GM10248 (cell line): ENCODE data around the gene BCKDHB.
"Not testable (repeated sequence)": the region's sequence is repeated elsewhere in the genome, so short reads cannot be mapped to it uniquely, and the experiment has no call there.

Experiments used
- CTCF ChIA-PET: fragments of 300-600 bp; sonication (Branson Sonifier 250); formaldehyde crosslinking; extraction: SDS; loops from one replicate; lab custom pipeline; 2021; ENCODE audit warnings: antibody characterized with exemption; lab: Yijun Ruan, JAX
- POLR2A ChIA-PET: fragments of 350-650 bp; sonication (Branson Sonifier 250); formaldehyde crosslinking; extraction: SDS; loops from one replicate; lab custom pipeline; 2020; ENCODE audit warnings: antibody characterized with exemption; lab: Yijun Ruan, JAX
- DNase-seq: peaks from one replicate; pipeline ENCODE4 v3.0.0; 2012; ENCODE audit errors: extremely low spot score
- TF ChIP-seq, protein P1 (sequence below): IDR thresholded peaks from 2 replicates; pipeline ENCODE4 v1.5.1; 2012; ENCODE audit warnings: mild to moderate bottlenecking, low read depth; ENCODE audit errors: extremely low read depth, missing control alignments, control extremely low read depth

Gene BCKDHB

DNA sequence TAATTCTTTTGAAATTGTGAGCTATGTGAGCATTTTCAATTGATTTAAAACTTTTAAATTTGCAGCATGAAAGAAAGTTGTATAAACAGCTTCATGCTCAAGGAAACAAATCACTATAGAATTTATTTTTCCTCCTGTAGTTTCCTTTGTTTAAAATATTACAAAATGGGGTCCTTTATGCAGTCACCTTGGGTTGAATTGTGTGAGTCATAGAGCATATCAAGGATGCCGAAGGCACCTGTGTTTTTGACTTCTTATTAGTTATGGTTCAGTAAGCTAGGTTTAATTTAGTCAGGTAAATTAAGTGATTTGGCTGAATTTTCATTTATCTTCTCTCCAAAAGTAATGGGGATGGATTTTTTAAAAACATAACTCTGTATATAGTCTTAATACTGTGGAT, 96.8 kb downstream of the BCKDHB start:
- TF ChIP-seq, protein P1, sequence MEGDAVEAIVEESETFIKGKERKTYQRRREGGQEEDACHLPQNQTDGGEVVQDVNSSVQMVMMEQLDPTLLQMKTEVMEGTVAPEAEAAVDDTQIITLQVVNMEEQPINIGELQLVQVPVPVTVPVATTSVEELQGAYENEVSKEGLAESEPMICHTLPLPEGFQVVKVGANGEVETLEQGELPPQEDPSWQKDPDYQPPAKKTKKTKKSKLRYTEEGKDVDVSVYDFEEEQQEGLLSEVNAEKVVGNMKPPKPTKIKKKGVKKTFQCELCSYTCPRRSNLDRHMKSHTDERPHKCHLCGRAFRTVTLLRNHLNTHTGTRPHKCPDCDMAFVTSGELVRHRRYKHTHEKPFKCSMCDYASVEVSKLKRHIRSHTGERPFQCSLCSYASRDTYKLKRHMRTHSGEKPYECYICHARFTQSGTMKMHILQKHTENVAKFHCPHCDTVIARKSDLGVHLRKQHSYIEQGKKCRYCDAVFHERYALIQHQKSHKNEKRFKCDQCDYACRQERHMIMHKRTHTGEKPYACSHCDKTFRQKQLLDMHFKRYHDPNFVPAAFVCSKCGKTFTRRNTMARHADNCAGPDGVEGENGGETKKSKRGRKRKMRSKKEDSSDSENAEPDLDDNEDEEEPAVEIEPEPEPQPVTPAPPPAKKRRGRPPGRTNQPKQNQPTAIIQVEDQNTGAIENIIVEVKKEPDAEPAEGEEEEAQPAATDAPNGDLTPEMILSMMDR = no peak
- POLR2A ChIA-PET = no interaction called here
- no peak for DNase-seq
- CTCF ChIA-PET = interaction anchor here (1.0 to 4.3 kb wide), 3 partner anchors 11 to 19 kb away, joined by 3 to 31 read pairs (median 4); no protein-coding TSS in a partner anchor

GRCh38 chr6:80205404-80205803, 98.9 kb downstream of the BCKDHB start:
- TF ChIP-seq, protein P1 = no peak
- no peak for DNase-seq
- ChIA-PET POLR2A (no interaction called here), CTCF (interaction anchor here (1.1 to 4.3 kb wide), 3 partner anchors 9 to 1629 kb away, joined by 3 to 31 read pairs (median 3); no protein-coding TSS in a partner anchor)

GRCh38 chr6:80206758-80207157, 100.3 kb downstream of the BCKDHB start:
- DNase-seq = no peak
- CTCF ChIA-PET = no interaction called here
- POLR2A ChIA-PET = no interaction called here
- TF ChIP-seq, protein P1 = no peak

GRCh38 chr6:80209430-80209829, 103.0 kb downstream of the BCKDHB start:
- TF ChIP-seq, protein P1 = no peak
- no peak for DNase-seq
- ChIA-PET CTCF (no interaction called here), POLR2A (no interaction called here)

DNA sequence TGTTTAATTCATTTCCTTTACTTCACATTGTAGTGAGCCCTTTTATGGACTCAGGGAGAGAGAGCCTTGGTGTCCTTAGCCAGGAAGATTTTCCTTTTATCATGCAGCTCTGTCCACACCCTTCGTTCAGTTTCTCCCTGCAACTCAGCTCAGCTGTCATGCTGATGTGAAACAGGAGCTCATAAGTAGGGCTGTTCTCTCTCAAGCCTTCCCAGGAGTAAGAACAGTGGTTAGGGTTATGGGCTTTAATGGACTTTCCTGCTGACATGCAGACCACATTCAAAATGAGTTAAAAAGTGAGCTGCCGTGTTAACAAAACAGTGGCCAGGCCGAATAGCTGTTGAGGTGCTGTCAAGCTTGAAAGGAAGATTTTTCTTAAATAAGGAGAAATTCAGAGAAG, 104.1 kb downstream of the BCKDHB start:
- POLR2A ChIA-PET = no interaction called here
- CTCF ChIA-PET = interaction anchor here (0.7 kb wide), 1 partner anchor 12 kb away, joined by 3 read pairs; no protein-coding TSS in a partner anchor
- TF ChIP-seq, protein P1 = no peak
- DNase-seq = no peak

GRCh38 chr6:80211286-80211685, 104.8 kb downstream of the BCKDHB start:
- TF ChIP-seq, protein P1 = no peak
- ChIA-PET CTCF (no interaction called here), POLR2A (no interaction called here)
- no peak for DNase-seq

- DNase-seq, POLR2A ChIA-PET: not testable (repeated sequence)
- CTCF ChIA-PET = interaction anchor here (0.8 kb wide), 1 partner anchor 11 kb away, joined by 3 read pairs; no protein-coding TSS in a partner anchor
Observed at GRCh38 chr6:80211890-80212289, 105.4 kb downstream of the BCKDHB start.
